ENCODE data around the gene BCAS3.
A peak's percentile ranks its signal among the peaks of the same experiment; 100 is the strongest.
"Not testable (repeated sequence)": the region's sequence is repeated elsewhere in the genome, so short reads cannot be mapped to it uniquely, and the experiment has no call there.

Gene BCAS3

GRCh38 chr17:60970741-60971140 lies 293.1 kb downstream of the BCAS3 start:
- TF ChIP-seq, protein P1, sequence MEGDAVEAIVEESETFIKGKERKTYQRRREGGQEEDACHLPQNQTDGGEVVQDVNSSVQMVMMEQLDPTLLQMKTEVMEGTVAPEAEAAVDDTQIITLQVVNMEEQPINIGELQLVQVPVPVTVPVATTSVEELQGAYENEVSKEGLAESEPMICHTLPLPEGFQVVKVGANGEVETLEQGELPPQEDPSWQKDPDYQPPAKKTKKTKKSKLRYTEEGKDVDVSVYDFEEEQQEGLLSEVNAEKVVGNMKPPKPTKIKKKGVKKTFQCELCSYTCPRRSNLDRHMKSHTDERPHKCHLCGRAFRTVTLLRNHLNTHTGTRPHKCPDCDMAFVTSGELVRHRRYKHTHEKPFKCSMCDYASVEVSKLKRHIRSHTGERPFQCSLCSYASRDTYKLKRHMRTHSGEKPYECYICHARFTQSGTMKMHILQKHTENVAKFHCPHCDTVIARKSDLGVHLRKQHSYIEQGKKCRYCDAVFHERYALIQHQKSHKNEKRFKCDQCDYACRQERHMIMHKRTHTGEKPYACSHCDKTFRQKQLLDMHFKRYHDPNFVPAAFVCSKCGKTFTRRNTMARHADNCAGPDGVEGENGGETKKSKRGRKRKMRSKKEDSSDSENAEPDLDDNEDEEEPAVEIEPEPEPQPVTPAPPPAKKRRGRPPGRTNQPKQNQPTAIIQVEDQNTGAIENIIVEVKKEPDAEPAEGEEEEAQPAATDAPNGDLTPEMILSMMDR (IDR thresholded peaks at IDR 0.05; ENCODE audit: low read depth, low read length) = no peak
- H3K4me3 ChIP-seq (replicated peaks in 1 of 2; ENCODE audit: low read depth in 2 of 2, low read length in 2 of 2) = no peak overlapping the region
- no peak for DNase-seq (ENCODE audit: low read depth in 2 of 2)

- no peak overlapping the region for H3K4me3 ChIP-seq (replicated peaks in 1 of 2; ENCODE audit: low read depth in 2 of 2, low read length in 2 of 2)
- TF ChIP-seq, protein P1 (IDR thresholded peaks at IDR 0.05; ENCODE audit: low read depth, low read length) = peak; percentile 67
- DNase-seq (ENCODE audit: low read depth in 2 of 2) = peak; percentile 66 to 77
Measured at GRCh38 chr17:60971515-60972369, 294.1 kb downstream of the BCAS3 start.

DNA sequence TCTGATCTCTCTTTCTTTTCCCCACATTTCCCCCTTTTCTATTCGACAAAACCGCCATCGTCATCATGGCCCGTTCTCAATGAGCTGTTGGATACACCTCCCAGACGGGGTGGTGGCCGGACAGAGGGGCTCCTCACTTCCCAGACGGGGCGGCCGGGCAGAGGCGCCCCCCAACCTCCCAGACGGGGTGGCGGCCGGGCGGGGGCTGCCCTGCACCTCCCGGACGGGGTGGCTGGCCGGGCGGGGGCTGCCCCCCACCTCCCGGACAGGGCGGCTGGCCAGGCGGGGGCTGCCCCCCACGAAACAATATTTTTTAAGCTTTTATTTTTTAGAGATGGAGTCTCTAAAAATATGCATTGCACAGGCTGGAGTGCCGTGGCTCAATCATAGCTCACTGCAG lies 299.2 kb downstream of the BCAS3 start:
- H3K4me3 ChIP-seq (replicated peaks in 1 of 2; ENCODE audit: low read depth in 2 of 2, low read length in 2 of 2) = not testable (repeated sequence)

DNA sequence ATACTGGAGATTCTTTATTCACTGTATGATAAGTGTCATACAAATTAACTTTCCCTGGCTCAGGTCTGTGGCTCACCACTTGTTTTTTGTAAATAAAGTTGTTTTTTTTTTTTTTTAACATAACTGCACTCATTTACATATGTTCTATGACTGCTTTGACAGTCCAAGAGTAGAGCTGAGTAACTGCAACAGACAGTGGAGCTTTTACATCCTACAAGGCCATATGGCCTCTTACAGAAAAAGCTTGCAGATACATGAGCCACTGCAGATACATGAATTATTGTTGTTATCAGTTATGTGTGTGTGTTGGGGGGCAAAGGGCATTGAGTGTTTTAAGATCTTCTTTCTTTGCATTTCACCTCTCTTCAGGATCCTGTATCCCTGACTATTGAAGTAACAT lies 311.7 kb downstream of the BCAS3 start:
- DNase-seq (ENCODE audit: low read depth in 2 of 2) = no peak
- TF ChIP-seq, protein P1 (IDR thresholded peaks at IDR 0.05; ENCODE audit: low read depth, low read length) = no peak
- no peak overlapping the region for H3K4me3 ChIP-seq (replicated peaks in 1 of 2; ENCODE audit: low read depth in 2 of 2, low read length in 2 of 2)

More for the DNA sequence above, 299.2 kb downstream of the BCAS3 start:
- DNase-seq (ENCODE audit: low read depth in 2 of 2) = not testable (repeated sequence)

GRCh38 chr17:60989846-60990245 lies 312.2 kb downstream of the BCAS3 start:
- DNase-seq (ENCODE audit: low read depth in 2 of 2) = no peak
- TF ChIP-seq, protein P1 (IDR thresholded peaks at IDR 0.05; ENCODE audit: low read depth, low read length) = no peak
- H3K4me3 ChIP-seq (replicated peaks in 1 of 2; ENCODE audit: low read depth in 2 of 2, low read length in 2 of 2) = no peak overlapping the region

DNA sequence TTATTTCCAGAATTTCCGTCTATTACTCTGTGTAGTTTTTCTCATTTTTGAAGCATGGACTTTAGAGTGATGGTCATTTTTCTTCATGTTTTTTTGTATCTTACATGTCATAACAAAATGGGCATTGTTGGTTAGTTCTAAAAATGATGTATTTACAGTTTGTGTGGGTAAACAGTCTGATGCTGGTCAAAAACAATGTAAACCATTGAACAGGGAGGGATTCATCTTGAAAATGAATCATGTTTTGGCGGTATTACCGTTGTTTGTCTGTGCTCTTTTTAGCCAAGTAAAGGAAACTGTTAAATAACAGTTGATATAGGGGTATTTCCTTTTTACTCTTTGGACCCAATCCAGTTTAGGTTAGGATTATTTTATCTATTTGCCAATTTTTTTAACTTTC lies 315.8 kb downstream of the BCAS3 start:
- no peak for DNase-seq (ENCODE audit: low read depth in 2 of 2)
- TF ChIP-seq, protein P1 (IDR thresholded peaks at IDR 0.05; ENCODE audit: low read depth, low read length) = no peak
- H3K4me3 ChIP-seq (replicated peaks in 1 of 2; ENCODE audit: low read depth in 2 of 2, low read length in 2 of 2) = no peak overlapping the region

DNA sequence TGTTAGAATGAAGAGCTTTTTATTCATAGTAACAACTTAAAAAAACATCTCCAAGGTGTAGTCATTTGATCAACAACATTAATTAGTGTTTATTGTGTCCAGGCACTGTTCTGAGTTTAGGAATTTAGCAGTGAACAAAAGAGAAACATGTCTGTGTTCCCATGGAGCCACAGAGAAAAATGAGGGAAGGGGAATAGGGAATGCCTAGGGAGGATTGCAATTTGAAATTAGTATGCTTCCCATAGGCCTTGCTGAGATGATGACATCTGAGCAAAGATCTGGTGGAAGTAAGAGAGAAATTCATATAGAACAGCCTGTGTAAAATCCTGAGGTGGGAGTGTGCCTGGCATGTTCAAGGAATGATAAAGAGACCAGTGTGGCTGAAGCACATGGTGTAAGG lies 318.0 kb downstream of the BCAS3 start:
- TF ChIP-seq, protein P1 (IDR thresholded peaks at IDR 0.05; ENCODE audit: low read depth, low read length) = no peak
- DNase-seq (ENCODE audit: low read depth in 2 of 2) = no peak
- no peak overlapping the region for H3K4me3 ChIP-seq (replicated peaks in 1 of 2; ENCODE audit: low read depth in 2 of 2, low read length in 2 of 2)
